Measurements from ENCODE around the gene SORBS1.

GRCh38 chr10:95414844-95415485 lies 146.2 kb downstream of the SORBS1 start:
- TF ChIP-seq POLR2A (IDR thresholded peaks at IDR 0.05; ENCODE audit: low read length): no peak
- no peak for TF ChIP-seq GATA1 (IDR thresholded peaks at IDR 0.05; ENCODE audit: low read depth, low read length)
